Stomach (tissue), 9 donors: ENCODE measurements around the gene SEC61B. TPM values are rescaled to one million over a fixed set of nuclear protein-coding genes. Genes with fewer than 3 reads are reported as not detected.

Experiments used
- DNase-seq, 2 donors: peaks; one replicate each; pipeline versions ENCODE4 v3.0.0 to v3.0.0-alpha.2; 2013 to 2019
- H3K27ac ChIP-seq, 5 donors: fragments of 200-600 bp in 4 of 5; sonication (generic) in 4 of 5; one replicate each; pipeline ENCODE4 v1.5.1; 2013 to 2019; ENCODE audit warnings: mild to moderate bottlenecking in 1 of 5, moderate library complexity in 1 of 5
- H3K27me3 ChIP-seq, 3 donors: fragments of 200-600 bp; sonication (generic); one replicate each; pipeline ENCODE4 v1.5.1; 2017 to 2019; ENCODE audit warnings: mixed run types in 1 of 3
- H3K36me3 ChIP-seq, 4 donors: fragments of 200-600 bp; sonication (generic); 1 replicate in 3 of 4; 2 replicates in 1 of 4; pipeline ENCODE4 v1.5.1; 2016 to 2019
- H3K4me1 ChIP-seq, 4 donors: fragments of 200-600 bp; sonication (generic); one replicate each; pipeline ENCODE4 v1.5.1; 2016 to 2019
- H3K4me3 ChIP-seq, 4 donors: fragments of 200-600 bp; sonication (generic) in 3 of 4; one replicate each; pipeline ENCODE4 v1.5.1; 2016 to 2019; ENCODE audit warnings: mild to moderate bottlenecking in 1 of 4
- H3K9me3 ChIP-seq, 4 donors: fragments of 200-600 bp; sonication (generic); one replicate each; pipeline ENCODE4 v1.5.1; 2016 to 2019
- CTCF ChIP-seq, 7 experiments: fragments of 450-650 bp in 4 of 7; fragments of 200-600 bp in 3 of 7; sonication (generic) in 3 of 7; IDR thresholded peaks; one replicate each; pipeline ENCODE4 v1.5.1; 2016 to 2019; ENCODE audit warnings: antibody characterized with exemption in 7 of 7, control low read depth in 2 of 7, mild to moderate bottlenecking in 1 of 7
- EP300 ChIP-seq: sonication (generic); formaldehyde crosslinking; IDR thresholded peaks from one replicate; pipeline ENCODE4 v1.6.1; 2017; ENCODE audit warnings: antibody characterized with exemption
- POLR2A ChIP-seq, 4 donors: fragments of 450-650 bp; IDR thresholded peaks; one replicate each; pipeline ENCODE4 v1.6.1; 2016; ENCODE audit warnings: antibody characterized with exemption in 4 of 4, control low read depth in 2 of 4, mild to moderate bottlenecking in 1 of 4, moderate library complexity in 1 of 4
- POLR2AphosphoS5 ChIP-seq, 3 donors: sonication (generic); formaldehyde crosslinking; IDR thresholded peaks; one replicate each; pipeline ENCODE4 v1.6.1; 2016; ENCODE audit warnings: antibody characterized with exemption in 3 of 3
- WGBS, 5 donors: extraction: QIAGEN DNeasy Blood & Tissue Kit in 3 of 5; methylation state at CpG; one replicate each; pipeline versions ENCODE4 v1.1.5 to v1.1.7; 2013 to 2018; 5-methylcytosine and 5-hydroxymethylcytosine counted together
- intact Hi-C: fragments of 100-400 bp; cut with DNase I; formaldehyde crosslinking; loops from one replicate; pipeline ENCODE4 v1.15.1; 2023; ENCODE audit warnings: low total_unique reads
- polyA plus RNA-seq, 3 donors: library from polyadenylated mRNA; stranded (reverse); fragments of 200-250 nt; gene quantifications; one replicate each; pipeline ENCODE4 v1.2.3, GENCODE V29; 2013
- total RNA-seq, 5 donors: library from RNA; depleted of rRNA; stranded (reverse); fragments of >200 nt; gene quantifications; one replicate each; pipeline versions ENCODE4 v1.1.0 to v1.2.3, GENCODE V29; 2014 to 2016
- donor health status: healthy with polysubstance abuse.
- donor health status: Bipolar disorder and iron deficiency.
- donor health status: healthy.

SEC61B gene
- total and polyA plus RNA-seq, 8 donors = 4.1 to 467 (median 161) TPM

GRCh38 chr9:99180662-99181061 lies 41.4 kb upstream of the SEC61B start:
- Histone ChIP-seq H3K4me3 (no peak overlapping the region), H3K36me3 (no peaks in the 10 kb centered on the region), H3K9me3 (no peaks in the 10 kb centered on the region), H3K4me1 (peaks cover 0 to 15% (median 10%) of the 10 kb centered on the region in 4 donors), H3K27me3 (no peaks in the 10 kb centered on the region), H3K27ac (no peak overlapping the region)
- 71 to 86% (median 86%) methylated on average over 6 to 9 of the region's 9 CpGs for WGBS, 5 donors
- intact Hi-C loops = no loop called here
- no peak for DNase-seq
- TF ChIP-seq POLR2AphosphoS5 (IDR thresholded peaks at IDR 0.05) (no peak), EP300 (no peak), POLR2A (IDR thresholded peaks at IDR 0.05) (no peak), CTCF (IDR thresholded peaks at IDR 0.05) (no peak)

- no peak for DNase-seq
- Histone ChIP-seq H3K27me3 (no peaks in the 10 kb centered on the region), H3K4me3 (no peak overlapping the region), H3K36me3 (no peaks in the 10 kb centered on the region), H3K4me1 (peaks cover 0 to 15% (median 10%) of the 10 kb centered on the region in 4 donors), H3K27ac (no peak overlapping the region), H3K9me3 (no peaks in the 10 kb centered on the region)
- 79 to 90% (median 82%) methylated on average over 2 of the region's 2 CpGs for WGBS, 5 donors
- intact Hi-C loops = no loop called here
- TF ChIP-seq EP300 (no peak), POLR2A (IDR thresholded peaks at IDR 0.05) (no peak), POLR2AphosphoS5 (IDR thresholded peaks at IDR 0.05) (no peak), CTCF (IDR thresholded peaks at IDR 0.05) (no peak)
These were observed 40.9 kb upstream of the SEC61B start for GRCh38 chr9:99181206-99181605.

GRCh38 chr9:99181621-99182020 lies 40.5 kb upstream of the SEC61B start:
- no peak for TF ChIP-seq POLR2A (IDR thresholded peaks at IDR 0.05)
- TF ChIP-seq CTCF (IDR thresholded peaks at IDR 0.05) = no peak
- no peak for TF ChIP-seq POLR2AphosphoS5 (IDR thresholded peaks at IDR 0.05)
- no peak for TF ChIP-seq EP300
- no peak overlapping the region for H3K27ac ChIP-seq
- H3K36me3 ChIP-seq = no peaks in the 10 kb centered on the region
- DNase-seq = peak in 1 of 2 donors; percentile 26
- H3K4me3 ChIP-seq = no peak overlapping the region
- intact Hi-C loops = no loop called here
- 59 to 70% (median 66%) methylated on average over 4 of the region's 4 CpGs for WGBS, 5 donors
- H3K4me1 ChIP-seq = peaks cover 0 to 15% (median 10%) of the 10 kb centered on the region in 4 donors
- no peaks in the 10 kb centered on the region for H3K9me3 ChIP-seq
- no peaks in the 10 kb centered on the region for H3K27me3 ChIP-seq

GRCh38 chr9:99182356-99182755 lies 39.7 kb upstream of the SEC61B start:
- no peak overlapping the region for H3K4me3 ChIP-seq
- H3K27ac ChIP-seq = no peak overlapping the region
- no peaks in the 10 kb centered on the region for H3K36me3 ChIP-seq
- H3K9me3 ChIP-seq = no peaks in the 10 kb centered on the region
- intact Hi-C loops = no loop called here
- no peak for TF ChIP-seq POLR2AphosphoS5 (IDR thresholded peaks at IDR 0.05)
- TF ChIP-seq EP300 = no peak
- no peak for TF ChIP-seq POLR2A (IDR thresholded peaks at IDR 0.05)
- no peak for TF ChIP-seq CTCF (IDR thresholded peaks at IDR 0.05)
- DNase-seq = no peak
- H3K4me1 ChIP-seq = peaks cover 0 to 15% (median 10%) of the 10 kb centered on the region in 4 donors
- 81 to 92% (median 84%) methylated on average over 3 of the region's 3 CpGs for WGBS, 5 donors
- H3K27me3 ChIP-seq = no peaks in the 10 kb centered on the region
